ENCODE data around the gene INPP5A. TPM values are rescaled to one million over a fixed set of nuclear protein-coding genes. Genes with fewer than 3 reads are reported as not detected.

The INPP5A gene
- total and polyA plus RNA-seq, 2 donors (not counting 1 experiment from before 2014, with no cell fraction given) = 9.3 to 87.8 TPM

DNA sequence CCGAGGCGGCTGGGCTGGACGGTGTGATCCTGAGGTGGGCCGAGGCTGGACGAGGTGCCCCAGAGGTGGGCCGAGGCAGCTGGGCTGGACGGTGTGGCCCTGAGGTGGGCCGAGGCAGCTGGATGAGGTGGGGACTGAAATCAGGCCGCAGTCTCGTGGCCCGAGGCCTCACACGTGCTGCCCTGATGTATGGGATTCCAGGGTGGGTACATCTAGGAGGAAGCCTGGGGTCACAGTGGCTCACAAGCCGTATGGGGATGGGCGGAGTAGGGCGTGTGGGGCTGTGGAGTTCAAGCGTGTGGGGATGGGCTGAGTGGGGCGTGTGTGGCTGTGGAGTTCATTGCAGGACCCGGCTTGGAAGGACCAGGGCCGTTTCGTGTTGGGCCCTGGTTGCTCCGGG is 260.8 kb downstream of the INPP5A start:
- no peak overlapping the region for H3K4me3 ChIP-seq (ENCODE audit: control extremely low read depth in 1 of 5, extremely low read depth in 1 of 5, insufficient read depth in 1 of 5, low read depth in 2 of 5, low read length in 4 of 5)
- CTCF ChIA-PET = no interaction called here
- no peak overlapping the region for H3K9ac ChIP-seq (ENCODE audit: low read length)
- ATAC-seq (ENCODE audit: low read depth) (no peak), DNase-seq (no peak)
- POLR2A ChIA-PET = no interaction called here
- no peaks in the 10 kb centered on the region for H3K36me3 ChIP-seq (replicated peaks in 1 of 2; ENCODE audit: control extremely low read depth in 1 of 2, control insufficient read depth in 1 of 2, extremely low read depth in 1 of 2, insufficient read depth in 2 of 2, low read length in 1 of 2)
- H4K20me1 ChIP-seq (ENCODE audit: control insufficient read depth, insufficient read depth, low read length, poor library complexity, severe bottlenecking) = no peaks in the 10 kb centered on the region
- no peak overlapping the region for H2AFZ ChIP-seq (ENCODE audit: insufficient read depth, low read depth, low read length, poor library complexity, severe bottlenecking)
- no peaks in the 10 kb centered on the region for H3K4me1 ChIP-seq (ENCODE audit: control insufficient read depth in 2 of 2, insufficient read depth in 2 of 2, low read length in 2 of 2)
- Mint-ChIP-seq H3K4me1 (no peaks in the 10 kb centered on the region), H3K4me3 (no peak overlapping the region), H3K27me3 (peaks cover under 1% of the 10 kb centered on the region), H3K27ac (no peak overlapping the region), H3K9me3 (ENCODE audit: insufficient read depth) (no peaks in the 10 kb centered on the region)
- H3K27ac ChIP-seq (ENCODE audit: low read length in 2 of 2) = no peak overlapping the region
- H3K9me3 ChIP-seq (ENCODE audit: control extremely low read depth in 1 of 3, control insufficient read depth in 2 of 3, insufficient read depth in 1 of 3, low read length in 2 of 3) = peaks cover 0 to 14% (median 3%) of the 10 kb centered on the region in 3 donors
- no peaks in the 10 kb centered on the region for H3K79me2 ChIP-seq (ENCODE audit: control insufficient read depth, insufficient read depth, low read length)
- TF ChIP-seq CTCF (IDR thresholded peaks at IDR 0.05) (no peak), EZH2 (IDR thresholded peaks at IDR 0.05; ENCODE audit: borderline replicate concordance, insufficient read depth, low read depth, low read length, poor library complexity, severe bottlenecking) (no peak)
- intact Hi-C loops (cut with micrococcal nuclease) = no loop called here
- H3K27me3 ChIP-seq (replicated peaks in 1 of 4; ENCODE audit: control extremely low read depth in 1 of 4, control insufficient read depth in 3 of 4, insufficient read depth in 4 of 4, low read length in 3 of 4) = no peaks in the 10 kb centered on the region
- H3K4me2 ChIP-seq (replicated peaks; ENCODE audit: low read depth, low read length, poor library complexity, severe bottlenecking) = no peak overlapping the region
- WGBS (ENCODE audit: insufficient coverage) = 95% methylated on average over 21 of the region's 21 CpGs

- Histone ChIP-seq H3K9ac (ENCODE audit: low read length) (no peak overlapping the region), H3K4me3 (ENCODE audit: control extremely low read depth in 1 of 5, extremely low read depth in 1 of 5, insufficient read depth in 1 of 5, low read depth in 2 of 5, low read length in 4 of 5) (no peak overlapping the region), H4K20me1 (ENCODE audit: control insufficient read depth, insufficient read depth, low read length, poor library complexity, severe bottlenecking) (no peaks in the 10 kb centered on the region), H3K4me1 (ENCODE audit: control insufficient read depth in 2 of 2, insufficient read depth in 2 of 2, low read length in 2 of 2) (no peaks in the 10 kb centered on the region), H2AFZ (ENCODE audit: insufficient read depth, low read depth, low read length, poor library complexity, severe bottlenecking) (no peak overlapping the region), H3K27ac (ENCODE audit: low read length in 2 of 2) (no peak overlapping the region), H3K9me3 (ENCODE audit: control extremely low read depth in 1 of 3, control insufficient read depth in 2 of 3, insufficient read depth in 1 of 3, low read length in 2 of 3) (peaks cover 0 to 9% (median 3%) of the 10 kb centered on the region in 3 donors), H3K36me3 (replicated peaks in 1 of 2; ENCODE audit: control extremely low read depth in 1 of 2, control insufficient read depth in 1 of 2, extremely low read depth in 1 of 2, insufficient read depth in 2 of 2, low read length in 1 of 2) (no peaks in the 10 kb centered on the region), H3K27me3 (replicated peaks in 1 of 4; ENCODE audit: control extremely low read depth in 1 of 4, control insufficient read depth in 3 of 4, insufficient read depth in 4 of 4, low read length in 3 of 4) (no peaks in the 10 kb centered on the region), H3K79me2 (ENCODE audit: control insufficient read depth, insufficient read depth, low read length) (no peaks in the 10 kb centered on the region), H3K4me2 (replicated peaks; ENCODE audit: low read depth, low read length, poor library complexity, severe bottlenecking) (no peak overlapping the region)
- H3K4me1 Mint-ChIP-seq = no peaks in the 10 kb centered on the region
- ChIA-PET CTCF (no interaction called here), POLR2A (no interaction called here)
- TF ChIP-seq EZH2 (IDR thresholded peaks at IDR 0.05; ENCODE audit: borderline replicate concordance, insufficient read depth, low read depth, low read length, poor library complexity, severe bottlenecking) (no peak), CTCF (IDR thresholded peaks at IDR 0.05) (no peak)
- ATAC-seq (ENCODE audit: low read depth) = no peak
- intact Hi-C loops (cut with micrococcal nuclease) = no loop called here
- no peaks in the 10 kb centered on the region for H3K9me3 Mint-ChIP-seq (ENCODE audit: insufficient read depth)
- no peak for DNase-seq
- 92% methylated on average over 2 of the region's 15 CpGs for WGBS (ENCODE audit: insufficient coverage)
- no peak overlapping the region for H3K4me3 Mint-ChIP-seq
- peaks cover 3% of the 10 kb centered on the region for H3K27me3 Mint-ChIP-seq
- no peak overlapping the region for H3K27ac Mint-ChIP-seq
Measured at GRCh38 chr10:132798876-132799275, 261.3 kb downstream of the INPP5A start.
